ENCODE results near the gene OR2T11. TPM values are rescaled to one million over a fixed set of nuclear protein-coding genes. Genes with fewer than 3 reads are reported as not detected.

Gene OR2T11
- total and polyA plus RNA-seq, 2 of the 13 experiments (the other 11 are each of a cell fraction or from before 2014, with no cell fraction given): not detected

DNA sequence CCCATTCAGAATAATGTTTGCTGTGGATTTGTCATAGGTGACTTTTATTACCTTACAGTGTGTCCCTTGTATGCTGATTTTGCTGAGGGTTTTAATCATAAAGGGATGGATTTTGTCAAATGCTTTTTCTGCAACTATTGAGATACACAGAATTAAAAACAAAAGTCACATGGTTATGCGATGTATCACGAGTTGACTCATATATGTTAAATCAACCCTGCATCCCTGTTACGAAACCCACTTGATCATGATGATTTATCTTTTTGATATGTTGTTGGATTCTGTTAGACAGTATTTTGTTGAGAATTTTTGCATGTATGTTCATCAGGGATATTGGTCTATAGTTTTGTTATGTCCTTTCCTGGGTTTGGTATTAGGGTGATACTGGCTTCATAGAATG is 49.6 kb downstream of the OR2T11 start (continued):
- no peak for TF ChIP-seq NR2F6 (IDR thresholded peaks at IDR 0.05)
- TF ChIP-seq NR2F6 (CRISPR knock-in tag; IDR thresholded peaks at IDR 0.05): no peak
- TF ChIP-seq, protein P1, sequence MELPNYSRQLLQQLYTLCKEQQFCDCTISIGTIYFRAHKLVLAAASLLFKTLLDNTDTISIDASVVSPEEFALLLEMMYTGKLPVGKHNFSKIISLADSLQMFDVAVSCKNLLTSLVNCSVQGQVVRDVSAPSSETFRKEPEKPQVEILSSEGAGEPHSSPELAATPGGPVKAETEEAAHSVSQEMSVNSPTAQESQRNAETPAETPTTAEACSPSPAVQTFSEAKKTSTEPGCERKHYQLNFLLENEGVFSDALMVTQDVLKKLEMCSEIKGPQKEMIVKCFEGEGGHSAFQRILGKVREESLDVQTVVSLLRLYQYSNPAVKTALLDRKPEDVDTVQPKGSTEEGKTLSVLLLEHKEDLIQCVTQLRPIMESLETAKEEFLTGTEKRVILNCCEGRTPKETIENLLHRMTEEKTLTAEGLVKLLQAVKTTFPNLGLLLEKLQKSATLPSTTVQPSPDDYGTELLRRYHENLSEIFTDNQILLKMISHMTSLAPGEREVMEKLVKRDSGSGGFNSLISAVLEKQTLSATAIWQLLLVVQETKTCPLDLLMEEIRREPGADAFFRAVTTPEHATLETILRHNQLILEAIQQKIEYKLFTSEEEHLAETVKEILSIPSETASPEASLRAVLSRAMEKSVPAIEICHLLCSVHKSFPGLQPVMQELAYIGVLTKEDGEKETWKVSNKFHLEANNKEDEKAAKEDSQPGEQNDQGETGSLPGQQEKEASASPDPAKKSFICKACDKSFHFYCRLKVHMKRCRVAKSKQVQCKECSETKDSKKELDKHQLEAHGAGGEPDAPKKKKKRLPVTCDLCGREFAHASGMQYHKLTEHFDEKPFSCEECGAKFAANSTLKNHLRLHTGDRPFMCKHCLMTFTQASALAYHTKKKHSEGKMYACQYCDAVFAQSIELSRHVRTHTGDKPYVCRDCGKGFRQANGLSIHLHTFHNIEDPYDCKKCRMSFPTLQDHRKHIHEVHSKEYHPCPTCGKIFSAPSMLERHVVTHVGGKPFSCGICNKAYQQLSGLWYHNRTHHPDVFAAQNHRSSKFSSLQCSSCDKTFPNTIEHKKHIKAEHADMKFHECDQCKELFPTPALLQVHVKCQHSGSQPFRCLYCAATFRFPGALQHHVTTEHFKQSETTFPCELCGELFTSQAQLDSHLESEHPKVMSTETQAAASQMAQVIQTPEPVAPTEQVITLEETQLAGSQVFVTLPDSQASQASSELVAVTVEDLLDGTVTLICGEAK (IDR thresholded peaks at IDR 0.05): no peak
- TF ChIP-seq, protein P1 (CRISPR knock-in tag; IDR thresholded peaks at IDR 0.05): no peak
- no peak for TF ChIP-seq ZNF460 (CRISPR knock-in tag; IDR thresholded peaks at IDR 0.05; ENCODE audit: borderline replicate concordance)
- TF ChIP-seq CEBPG (CRISPR knock-in tag; IDR thresholded peaks at IDR 0.05): no peak
- TF ChIP-seq ZNF335 (CRISPR knock-in tag; IDR thresholded peaks at IDR 0.05): no peak
- TF ChIP-seq, protein P2, sequence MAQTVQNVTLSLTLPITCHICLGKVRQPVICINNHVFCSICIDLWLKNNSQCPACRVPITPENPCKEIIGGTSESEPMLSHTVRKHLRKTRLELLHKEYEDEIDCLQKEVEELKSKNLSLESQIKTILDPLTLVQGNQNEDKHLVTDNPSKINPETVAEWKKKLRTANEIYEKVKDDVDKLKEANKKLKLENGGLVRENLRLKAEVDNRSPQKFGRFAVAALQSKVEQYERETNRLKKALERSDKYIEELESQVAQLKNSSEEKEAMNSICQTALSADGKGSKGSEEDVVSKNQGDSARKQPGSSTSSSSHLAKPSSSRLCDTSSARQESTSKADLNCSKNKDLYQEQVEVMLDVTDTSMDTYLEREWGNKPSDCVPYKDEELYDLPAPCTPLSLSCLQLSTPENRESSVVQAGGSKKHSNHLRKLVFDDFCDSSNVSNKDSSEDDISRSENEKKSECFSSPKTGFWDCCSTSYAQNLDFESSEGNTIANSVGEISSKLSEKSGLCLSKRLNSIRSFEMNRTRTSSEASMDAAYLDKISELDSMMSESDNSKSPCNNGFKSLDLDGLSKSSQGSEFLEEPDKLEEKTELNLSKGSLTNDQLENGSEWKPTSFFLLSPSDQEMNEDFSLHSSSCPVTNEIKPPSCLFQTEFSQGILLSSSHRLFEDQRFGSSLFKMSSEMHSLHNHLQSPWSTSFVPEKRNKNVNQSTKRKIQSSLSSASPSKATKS (CRISPR knock-in tag; IDR thresholded peaks at IDR 0.05): no peak
- no peak for TF ChIP-seq NR1H2 (CRISPR knock-in tag; IDR thresholded peaks at IDR 0.05; ENCODE audit: borderline replicate concordance, low read depth)
